GM06990 (cell line): ENCODE measurements around the gene GRAMD2B.

ENCODE experiments used
- DNase-seq: peaks from one replicate; pipeline ENCODE4 v3.0.0-alpha.2; 2011; ENCODE audit not compliant: insufficient read length; ENCODE audit errors: extremely low read depth
- H3K27me3 ChIP-seq: replicated peaks from 2 replicates; pipeline ENCODE4 v1.6.0; 2011; ENCODE audit warnings: low read length; ENCODE audit not compliant: control insufficient read depth, insufficient read depth
- H3K36me3 ChIP-seq: 2 replicates; pipeline ENCODE4 v1.5.1; 2011; ENCODE audit warnings: low read length; ENCODE audit not compliant: control insufficient read depth, insufficient read depth
- H3K4me3 ChIP-seq: replicated peaks from 2 replicates; pipeline ENCODE4 v1.5.1; 2011; ENCODE audit warnings: low read depth, mild to moderate bottlenecking, control low read depth, low read length
- TF ChIP-seq, protein P1 (sequence below): IDR thresholded peaks from 2 replicates; pipeline ENCODE4 v1.5.1; 2011; ENCODE audit warnings: low read length, control low read depth, mild to moderate bottlenecking, inconsistent platforms; ENCODE audit not compliant: insufficient read depth, poor library complexity, severe bottlenecking

GRAMD2B gene

DNA sequence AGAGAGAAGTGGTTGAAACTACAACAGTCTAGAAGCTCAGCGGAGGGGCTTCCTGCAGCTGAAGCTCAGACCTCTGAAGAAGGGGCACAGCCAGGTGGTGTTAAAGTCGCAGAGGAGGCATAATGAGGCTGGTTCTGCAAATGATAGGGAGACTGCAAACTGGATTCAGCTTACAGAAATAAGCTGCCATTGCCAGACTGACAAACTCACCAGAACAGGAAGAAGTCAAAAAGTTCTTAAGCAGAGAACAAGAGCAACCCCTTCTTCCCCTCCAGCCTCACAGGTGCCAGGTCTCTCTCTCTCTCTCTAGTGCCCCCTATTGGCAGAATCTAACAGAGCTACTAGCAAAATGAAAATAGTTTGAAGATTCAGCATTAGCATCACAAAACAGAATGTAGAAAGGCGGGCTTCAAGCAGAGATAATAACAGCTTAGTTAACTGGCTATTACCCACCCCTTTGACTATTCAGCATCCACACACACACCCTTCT is 76.7 kb downstream of the GRAMD2B start:
- H3K36me3 ChIP-seq = no peaks in the 10 kb centered on the region
- H3K27me3 ChIP-seq = no peaks in the 10 kb centered on the region
- TF ChIP-seq, protein P1, sequence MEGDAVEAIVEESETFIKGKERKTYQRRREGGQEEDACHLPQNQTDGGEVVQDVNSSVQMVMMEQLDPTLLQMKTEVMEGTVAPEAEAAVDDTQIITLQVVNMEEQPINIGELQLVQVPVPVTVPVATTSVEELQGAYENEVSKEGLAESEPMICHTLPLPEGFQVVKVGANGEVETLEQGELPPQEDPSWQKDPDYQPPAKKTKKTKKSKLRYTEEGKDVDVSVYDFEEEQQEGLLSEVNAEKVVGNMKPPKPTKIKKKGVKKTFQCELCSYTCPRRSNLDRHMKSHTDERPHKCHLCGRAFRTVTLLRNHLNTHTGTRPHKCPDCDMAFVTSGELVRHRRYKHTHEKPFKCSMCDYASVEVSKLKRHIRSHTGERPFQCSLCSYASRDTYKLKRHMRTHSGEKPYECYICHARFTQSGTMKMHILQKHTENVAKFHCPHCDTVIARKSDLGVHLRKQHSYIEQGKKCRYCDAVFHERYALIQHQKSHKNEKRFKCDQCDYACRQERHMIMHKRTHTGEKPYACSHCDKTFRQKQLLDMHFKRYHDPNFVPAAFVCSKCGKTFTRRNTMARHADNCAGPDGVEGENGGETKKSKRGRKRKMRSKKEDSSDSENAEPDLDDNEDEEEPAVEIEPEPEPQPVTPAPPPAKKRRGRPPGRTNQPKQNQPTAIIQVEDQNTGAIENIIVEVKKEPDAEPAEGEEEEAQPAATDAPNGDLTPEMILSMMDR = peak; percentile 69
- no peak overlapping the region for H3K4me3 ChIP-seq
- peak; percentile 23 for DNase-seq

DNA sequence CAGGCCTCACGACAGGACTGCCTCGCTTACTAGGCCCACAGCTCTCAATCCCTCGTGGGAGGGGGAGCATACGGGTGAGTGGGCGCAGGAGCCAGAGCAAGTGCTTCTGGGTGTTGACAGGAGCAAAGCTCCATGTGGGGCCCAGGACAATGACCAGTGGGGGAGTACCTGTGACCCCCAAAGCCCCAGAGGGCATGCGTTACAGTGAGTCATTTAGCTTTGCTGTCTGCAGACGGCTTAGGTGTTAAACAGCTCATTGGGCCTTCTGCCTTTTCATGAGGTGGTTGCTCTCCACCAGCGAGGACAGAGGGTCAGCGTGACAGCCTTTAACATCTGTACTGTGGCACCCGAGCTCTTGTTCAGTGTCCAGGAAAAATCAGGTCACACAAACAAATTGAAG is 78.2 kb downstream of the GRAMD2B start:
- H3K27me3 ChIP-seq = no peaks in the 10 kb centered on the region
- DNase-seq = no peak
- TF ChIP-seq, protein P1 = no peak
- H3K4me3 ChIP-seq = no peak overlapping the region
- H3K36me3 ChIP-seq = no peaks in the 10 kb centered on the region

DNA sequence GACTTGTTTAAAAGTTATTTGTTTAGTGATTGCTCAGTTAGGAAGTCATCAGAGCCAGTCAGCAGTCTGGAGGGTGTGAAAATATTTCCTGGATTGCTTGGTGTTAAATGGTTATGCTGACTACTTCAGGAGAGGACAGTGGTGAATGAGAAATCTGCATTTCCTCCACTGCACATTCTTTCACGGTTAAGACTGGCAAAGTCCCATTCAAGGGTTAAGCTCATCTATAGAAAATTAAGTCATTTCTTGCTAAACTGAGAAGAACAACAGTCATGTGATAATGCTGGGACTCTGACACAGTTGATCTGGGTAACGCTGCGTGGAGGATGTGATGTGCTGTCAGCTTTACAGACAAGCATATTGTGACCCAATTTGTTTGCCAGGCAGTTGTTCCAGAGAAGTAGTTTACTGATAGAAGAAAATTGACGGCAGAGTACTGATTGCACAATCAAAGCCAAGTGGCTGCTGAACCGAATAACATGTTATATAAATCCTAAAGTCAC is 80.4 kb downstream of the GRAMD2B start:
- no peak for DNase-seq
- Histone ChIP-seq H3K4me3 (no peak overlapping the region), H3K27me3 (no peaks in the 10 kb centered on the region), H3K36me3 (no peaks in the 10 kb centered on the region)
- TF ChIP-seq, protein P1 = no peak

DNA sequence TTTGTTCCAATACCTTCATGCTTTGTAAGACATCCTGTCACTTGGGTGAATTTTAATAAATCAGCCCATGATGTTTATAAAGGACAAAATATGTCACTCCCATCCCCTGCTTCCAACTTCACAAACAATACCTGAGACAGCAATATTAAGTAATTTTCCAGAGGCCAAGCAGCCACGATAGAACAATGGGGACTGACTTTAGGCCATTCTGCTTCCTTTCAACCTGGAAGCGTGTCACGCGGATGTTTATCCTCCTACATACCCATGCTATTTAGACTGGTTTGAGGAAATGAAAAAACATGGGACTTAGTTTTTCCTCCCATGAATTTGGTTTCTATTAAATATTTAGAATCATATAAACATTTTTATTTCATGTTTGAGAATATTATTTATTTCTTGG is 82.9 kb downstream of the GRAMD2B start:
- Histone ChIP-seq H3K4me3 (no peak overlapping the region), H3K36me3 (no peaks in the 10 kb centered on the region), H3K27me3 (no peaks in the 10 kb centered on the region)
- TF ChIP-seq, protein P1 = no peak
- DNase-seq = no peak

DNA sequence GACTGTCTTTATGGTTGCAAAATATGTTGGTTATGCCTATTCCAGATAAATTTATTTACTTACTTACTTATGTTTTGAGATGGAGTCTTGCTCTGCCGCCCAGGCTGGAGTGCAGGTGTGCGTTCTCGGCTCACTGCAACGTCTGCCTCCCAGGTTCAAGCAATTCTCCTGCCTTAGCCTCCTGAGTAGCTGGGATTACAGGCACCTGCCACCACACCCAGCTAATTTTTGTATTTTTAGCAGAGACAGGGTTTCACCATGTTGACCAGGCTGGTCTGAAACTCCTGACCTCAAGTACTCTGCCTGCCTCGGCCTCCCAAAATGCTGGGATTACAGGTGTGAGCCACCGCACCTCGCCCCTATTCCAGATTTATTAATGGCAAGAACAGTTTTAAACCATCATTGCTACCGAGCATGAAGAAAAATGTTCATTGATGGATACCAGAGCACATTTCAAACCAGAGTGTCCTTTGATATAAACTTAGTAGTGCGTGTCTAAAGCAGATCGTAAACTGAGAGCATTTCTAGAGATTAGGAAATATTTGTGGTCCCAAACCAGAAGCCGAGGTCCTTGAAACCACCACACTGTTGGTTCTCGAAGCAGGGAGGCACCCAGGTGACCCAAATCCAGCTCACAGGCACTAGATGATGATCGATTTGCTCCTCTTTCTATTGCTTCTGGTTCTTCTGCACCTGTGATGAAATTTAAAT is 85.2 kb downstream of the GRAMD2B start:
- TF ChIP-seq, protein P1 = no peak
- H3K4me3 ChIP-seq = no peak overlapping the region
- no peak for DNase-seq
- H3K36me3 ChIP-seq = no peaks in the 10 kb centered on the region
- H3K27me3 ChIP-seq = no peaks in the 10 kb centered on the region
